Brain microvascular endothelial cell (primary cell): ENCODE data around the gene PRPF4.

Experiments used
- DNase-seq: peaks from one replicate; pipeline ENCODE4 v3.0.0-alpha.2; 2020
- H3K27ac ChIP-seq: fragments of 250-450 bp; sonication (Bioruptor Pico); 2 replicates; pipeline ENCODE4 v1.5.1; 2020; ENCODE audit warnings: mild to moderate bottlenecking, moderate library complexity
- H3K27me3 ChIP-seq: fragments of 250-450 bp; sonication (Bioruptor Pico); replicated peaks from 2 replicates; pipeline ENCODE4 v1.5.1; 2020; ENCODE audit warnings: mild to moderate bottlenecking
- H3K36me3 ChIP-seq: fragments of 250-450 bp; sonication (Bioruptor Pico); replicated peaks from 2 replicates; pipeline ENCODE4 v1.5.1; 2020; ENCODE audit warnings: mild to moderate bottlenecking
- H3K4me3 ChIP-seq: 2 replicates; pipeline ENCODE4 v1.5.1; 2011; ENCODE audit warnings: low read depth, mild to moderate bottlenecking, control low read depth, low read length, moderate library complexity
- CTCF ChIP-seq: IDR thresholded peaks from 2 replicates; pipeline ENCODE4 v1.5.1; 2011; ENCODE audit warnings: low read depth, mild to moderate bottlenecking, moderate library complexity, low read length, control low read depth, inconsistent platforms; ENCODE audit errors: missing control alignments
- in situ Hi-C: cut with HindIII; loops from 2 replicates; pipeline ENCODE4 v1.10.0; 2017; ENCODE audit warnings: low sequenced_read_pairs, low pct_ligation_motif_present

The PRPF4 gene

GRCh38 chr9:113331780-113332179 lies 56.3 kb downstream of the PRPF4 start:
- no peak for DNase-seq
- Histone ChIP-seq H3K36me3 (no peaks in the 10 kb centered on the region), H3K27me3 (no peaks in the 10 kb centered on the region), H3K4me3 (no peak overlapping the region), H3K27ac (no peak overlapping the region)
- TF ChIP-seq CTCF = no peak
- in situ Hi-C loops = no loop called here

GRCh38 chr9:113337714-113338113 lies 62.3 kb downstream of the PRPF4 start:
- in situ Hi-C loops = no loop called here
- TF ChIP-seq CTCF = no peak
- H3K27ac ChIP-seq = no peak overlapping the region
- no peaks in the 10 kb centered on the region for H3K27me3 ChIP-seq
- H3K4me3 ChIP-seq = no peak overlapping the region
- DNase-seq = no peak
- H3K36me3 ChIP-seq = no peaks in the 10 kb centered on the region

GRCh38 chr9:113340011-113340699 lies 64.7 kb downstream of the PRPF4 start, which contains the start of gene WDR31:
Gene WDR31, minus strand, starts transcription at chr9:113340275. Its CDS starts 8,253 bp downstream, at chr9:113332022.
- Histone ChIP-seq H3K4me3 (peak within 1 kb of the TSS; percentile 83), H3K27ac (peak within 1 kb of the TSS; percentile 39), H3K27me3 (no peaks in the 10 kb centered on the region), H3K36me3 (no peaks in the 10 kb centered on the region)
- in situ Hi-C loops = no loop called here
- peak; percentile 78 for DNase-seq
- no peak for TF ChIP-seq CTCF

- no peak for TF ChIP-seq CTCF
- no peak for DNase-seq
- H3K27me3 ChIP-seq = no peaks in the 10 kb centered on the region
- H3K4me3 ChIP-seq = no peak overlapping the region
- no peak overlapping the region for H3K27ac ChIP-seq
- no peaks in the 10 kb centered on the region for H3K36me3 ChIP-seq
- in situ Hi-C loops = no loop called here
These were observed 66.4 kb downstream of the PRPF4 start for GRCh38 chr9:113341712-113342410.
